Measurements from ENCODE around the gene NUP107.

NUP107 gene

DNA sequence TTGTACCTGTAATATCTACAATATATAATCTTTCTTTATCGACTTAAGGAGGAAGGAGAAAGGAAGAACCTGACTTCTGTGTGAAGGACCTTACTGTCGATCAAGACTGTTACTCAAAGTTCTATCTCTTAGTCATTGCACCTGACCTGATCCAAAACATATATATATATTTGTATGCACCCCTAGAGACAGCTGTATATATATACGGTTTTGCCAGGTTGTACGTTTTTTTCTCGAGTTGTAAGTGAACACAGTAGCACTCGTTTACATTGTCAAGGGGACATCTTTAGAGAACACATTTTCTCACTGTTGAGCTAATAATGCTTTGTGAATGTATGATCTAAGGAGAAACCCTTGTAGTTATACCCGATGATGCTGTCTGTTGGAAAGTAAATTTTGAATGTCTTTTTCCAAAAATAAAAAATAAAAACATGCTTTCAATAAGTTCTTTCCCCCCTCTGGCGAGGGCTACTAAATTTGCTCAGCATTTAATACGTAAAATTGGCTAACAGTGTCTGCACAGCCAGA is 58.7 kb downstream of the NUP107 start:
- peaks cover 24% of the 10 kb centered on the region for H3K36me3 Mint-ChIP-seq (ENCODE audit: low read depth)
- H3K4me3 Mint-ChIP-seq: peak overlapping the region; percentile 97
- TF ChIP-seq, protein P1, sequence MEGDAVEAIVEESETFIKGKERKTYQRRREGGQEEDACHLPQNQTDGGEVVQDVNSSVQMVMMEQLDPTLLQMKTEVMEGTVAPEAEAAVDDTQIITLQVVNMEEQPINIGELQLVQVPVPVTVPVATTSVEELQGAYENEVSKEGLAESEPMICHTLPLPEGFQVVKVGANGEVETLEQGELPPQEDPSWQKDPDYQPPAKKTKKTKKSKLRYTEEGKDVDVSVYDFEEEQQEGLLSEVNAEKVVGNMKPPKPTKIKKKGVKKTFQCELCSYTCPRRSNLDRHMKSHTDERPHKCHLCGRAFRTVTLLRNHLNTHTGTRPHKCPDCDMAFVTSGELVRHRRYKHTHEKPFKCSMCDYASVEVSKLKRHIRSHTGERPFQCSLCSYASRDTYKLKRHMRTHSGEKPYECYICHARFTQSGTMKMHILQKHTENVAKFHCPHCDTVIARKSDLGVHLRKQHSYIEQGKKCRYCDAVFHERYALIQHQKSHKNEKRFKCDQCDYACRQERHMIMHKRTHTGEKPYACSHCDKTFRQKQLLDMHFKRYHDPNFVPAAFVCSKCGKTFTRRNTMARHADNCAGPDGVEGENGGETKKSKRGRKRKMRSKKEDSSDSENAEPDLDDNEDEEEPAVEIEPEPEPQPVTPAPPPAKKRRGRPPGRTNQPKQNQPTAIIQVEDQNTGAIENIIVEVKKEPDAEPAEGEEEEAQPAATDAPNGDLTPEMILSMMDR (IDR thresholded peaks at IDR 0.05): no peak
- no peak overlapping the region for H3K27ac Mint-ChIP-seq
- no peaks in the 10 kb centered on the region for H3K27me3 Mint-ChIP-seq (ENCODE audit: low read depth, poor library complexity)
- DNase-seq: no peak
- peaks cover 34% of the 10 kb centered on the region for H3K4me1 Mint-ChIP-seq
- H3K9me3 Mint-ChIP-seq: no peaks in the 10 kb centered on the region

DNA sequence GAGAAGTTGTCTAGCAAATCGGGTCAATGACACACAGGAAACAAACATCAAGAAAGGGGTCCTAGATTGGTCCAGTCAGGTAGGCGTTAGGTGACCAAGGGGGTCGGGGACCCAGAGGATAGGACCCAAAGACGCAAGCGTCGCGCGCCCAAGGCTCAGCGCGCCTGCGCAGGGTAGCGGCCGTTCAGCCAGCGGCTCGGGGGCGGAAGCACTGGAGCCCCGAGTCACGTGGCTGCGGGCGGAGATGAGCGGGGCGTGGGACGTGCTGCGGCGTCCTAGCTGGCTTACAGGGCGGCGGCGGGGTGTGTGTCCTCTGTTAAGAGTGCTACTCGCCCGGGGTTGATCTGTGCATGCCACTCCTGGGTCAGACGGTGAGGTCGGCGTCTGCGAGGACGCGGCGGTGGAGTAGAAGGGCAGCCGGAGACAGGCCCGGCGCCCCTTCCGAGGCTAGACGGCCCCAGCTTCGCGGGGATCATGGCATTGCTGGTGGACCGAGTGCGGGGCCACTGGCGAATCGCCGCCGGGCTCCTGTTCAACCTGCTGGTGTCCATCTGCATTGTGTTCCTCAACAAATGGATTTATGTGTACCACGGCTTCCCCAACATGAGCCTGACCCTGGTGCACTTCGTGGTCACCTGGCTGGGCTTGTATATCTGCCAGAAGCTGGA is 59.3 kb downstream of the NUP107 start, which contains the start of gene SLC35E3:
Gene SLC35E3 (plus strand): TSS at position 273 of the 668 bp plus-strand sequence. CDS start 202 bp downstream, at position 475.
- TF ChIP-seq, protein P1 (IDR thresholded peaks at IDR 0.05): no peak

DNA sequence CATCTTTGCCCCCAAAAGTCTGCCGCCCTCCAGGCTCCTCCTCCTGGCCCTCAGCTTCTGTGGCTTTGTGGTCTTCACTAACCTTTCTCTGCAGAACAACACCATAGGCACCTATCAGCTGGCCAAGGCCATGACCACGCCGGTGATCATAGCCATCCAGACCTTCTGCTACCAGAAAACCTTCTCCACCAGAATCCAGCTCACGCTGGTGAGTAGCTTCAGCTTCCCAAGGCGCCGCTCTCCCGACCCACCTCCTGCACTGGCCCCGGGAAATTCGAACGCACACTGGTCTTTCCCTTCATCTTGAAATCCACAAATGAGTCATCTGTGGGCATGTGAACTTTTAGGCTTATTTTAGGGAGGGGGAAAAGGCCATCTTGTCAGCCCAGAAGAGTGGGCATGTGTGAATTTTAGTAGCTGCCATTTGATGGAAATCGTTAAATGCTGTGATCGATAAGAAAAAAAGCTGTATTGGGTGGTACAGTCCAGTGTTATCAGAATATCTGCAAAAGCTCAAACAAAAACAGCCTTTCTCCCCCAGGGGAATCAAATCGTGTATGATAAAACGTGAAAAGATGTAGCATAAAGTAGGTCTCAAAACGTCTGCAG is 59.9 kb downstream of the NUP107 start:
- no peaks in the 10 kb centered on the region for H3K9me3 Mint-ChIP-seq
- TF ChIP-seq, protein P1 (IDR thresholded peaks at IDR 0.05): no peak
- H3K27ac Mint-ChIP-seq: peak overlapping the region; percentile 93
- peaks cover 34% of the 10 kb centered on the region for H3K4me1 Mint-ChIP-seq
- H3K27me3 Mint-ChIP-seq (ENCODE audit: low read depth, poor library complexity): no peaks in the 10 kb centered on the region
- peak; percentile 48 for DNase-seq
- H3K36me3 Mint-ChIP-seq (ENCODE audit: low read depth): peaks cover 28% of the 10 kb centered on the region
- peak overlapping the region; percentile 97 for H3K4me3 Mint-ChIP-seq

More for the DNA sequence above, 59.3 kb downstream of the NUP107 start, which contains the start of gene SLC35E3:
- DNase-seq: peak; percentile 89
- no peaks in the 10 kb centered on the region for H3K27me3 Mint-ChIP-seq (ENCODE audit: low read depth, poor library complexity)
- H3K4me1 Mint-ChIP-seq: peaks cover 34% of the 10 kb centered on the region
- peak within 1 kb of the TSS; percentile 97 for H3K4me3 Mint-ChIP-seq
- peaks cover 28% of the 10 kb centered on the region for H3K36me3 Mint-ChIP-seq (ENCODE audit: low read depth)
- H3K9me3 Mint-ChIP-seq: no peaks in the 10 kb centered on the region
- peak within 1 kb of the TSS; percentile 93 for H3K27ac Mint-ChIP-seq

DNA sequence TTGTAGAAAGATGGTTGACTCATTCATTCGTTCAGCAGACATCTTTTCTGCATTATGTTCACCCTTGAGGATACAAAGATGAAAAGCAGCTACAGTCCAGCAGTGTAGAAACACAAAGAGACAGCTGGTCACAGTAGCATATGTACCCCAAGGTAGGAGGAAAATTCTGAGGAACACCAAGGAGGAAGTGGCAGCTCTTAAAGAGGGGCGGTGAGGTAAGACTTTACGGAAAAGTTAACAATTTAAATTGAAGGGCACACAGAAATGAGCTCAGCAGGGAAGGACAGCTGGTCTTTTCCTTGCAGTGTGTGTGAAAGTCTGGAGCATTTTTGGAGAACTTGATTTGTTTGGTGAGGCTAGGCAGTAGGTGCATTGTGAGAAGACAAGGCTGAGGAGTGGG is 62.7 kb downstream of the NUP107 start:
- peaks cover 34% of the 10 kb centered on the region for H3K4me1 Mint-ChIP-seq
- DNase-seq: no peak
- H3K4me3 Mint-ChIP-seq: no peak overlapping the region
- H3K9me3 Mint-ChIP-seq: no peaks in the 10 kb centered on the region
- H3K27me3 Mint-ChIP-seq (ENCODE audit: low read depth, poor library complexity): no peaks in the 10 kb centered on the region
- H3K36me3 Mint-ChIP-seq (ENCODE audit: low read depth): peaks cover 33% of the 10 kb centered on the region
- H3K27ac Mint-ChIP-seq: peak overlapping the region; percentile 9
- TF ChIP-seq, protein P1 (IDR thresholded peaks at IDR 0.05): no peak

DNA sequence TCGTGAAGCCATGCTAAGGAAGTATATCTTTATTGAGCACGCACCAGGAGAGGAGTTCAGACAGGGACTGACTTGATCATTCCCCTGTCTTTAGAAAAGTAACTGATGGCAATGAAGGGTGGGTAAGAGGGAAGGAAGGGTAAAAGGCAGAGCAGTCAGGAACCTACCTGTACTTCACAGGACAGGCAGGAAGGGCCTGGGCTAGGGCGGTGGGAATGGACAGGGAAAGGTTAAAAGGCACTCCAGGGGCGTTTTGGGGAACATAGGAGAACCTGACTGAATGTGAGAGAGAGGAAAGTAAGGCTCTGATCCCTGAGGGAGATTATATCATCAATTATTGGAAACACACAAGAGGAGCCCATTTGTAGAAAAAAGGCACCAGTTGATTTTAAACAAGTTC is 63.1 kb downstream of the NUP107 start:
- no peaks in the 10 kb centered on the region for H3K27me3 Mint-ChIP-seq (ENCODE audit: low read depth, poor library complexity)
- peaks cover 34% of the 10 kb centered on the region for H3K4me1 Mint-ChIP-seq
- H3K4me3 Mint-ChIP-seq: no peak overlapping the region
- no peaks in the 10 kb centered on the region for H3K9me3 Mint-ChIP-seq
- no peak overlapping the region for H3K27ac Mint-ChIP-seq
- DNase-seq: no peak
- peaks cover 37% of the 10 kb centered on the region for H3K36me3 Mint-ChIP-seq (ENCODE audit: low read depth)
- TF ChIP-seq, protein P1 (IDR thresholded peaks at IDR 0.05): no peak

Data from nephron progenitor cell (in vitro differentiated cells).